KMS-11 (cell line): Measurements from ENCODE around the gene EDDM13.
"Not testable (repeated sequence)": the region's sequence is repeated elsewhere in the genome, so short reads cannot be mapped to it uniquely, and the experiment has no call there.

Source experiments
- H2AFZ ChIP-seq: fragments of 200-600 bp; sonication (generic); 2 replicates; pipeline ENCODE4 v1.6.1; 2016; ENCODE audit warnings: antibody characterized with exemption, mixed run types, low read depth
- H3K27ac ChIP-seq: fragments of 200-600 bp; sonication (generic); 2 replicates; pipeline ENCODE4 v1.6.1; 2016; ENCODE audit warnings: mild to moderate bottlenecking, mixed run types
- H3K27me3 ChIP-seq: fragments of 200-600 bp; sonication (generic); 2 replicates; pipeline ENCODE4 v1.6.1; 2017; ENCODE audit warnings: mild to moderate bottlenecking, low read depth, mixed run types, moderate library complexity; ENCODE audit not compliant: insufficient read depth
- H3K36me3 ChIP-seq: fragments of 200-600 bp; sonication (generic); 2 replicates; pipeline ENCODE4 v1.6.1; 2017; ENCODE audit warnings: mild to moderate bottlenecking, mixed run types; ENCODE audit not compliant: insufficient read depth
- H3K4me1 ChIP-seq: fragments of 200-600 bp; sonication (generic); 2 replicates; pipeline ENCODE4 v1.6.1; 2016; ENCODE audit warnings: mild to moderate bottlenecking, low read depth, mixed run types; ENCODE audit not compliant: poor library complexity, severe bottlenecking
- H3K4me2 ChIP-seq: fragments of 200-600 bp; sonication (generic); 2 replicates; pipeline ENCODE4 v1.7.0; 2016; ENCODE audit warnings: mild to moderate bottlenecking, mixed run types
- H3K4me3 ChIP-seq: fragments of 200-600 bp; sonication (generic); IDR thresholded peaks from 2 replicates; pipeline ENCODE4 v1.6.1; 2017; ENCODE audit warnings: low read depth, low read length, mixed read lengths; ENCODE audit not compliant: insufficient read depth
- H3K79me2 ChIP-seq: fragments of 200-600 bp; sonication (generic); 2 replicates; pipeline ENCODE4 v1.6.1; 2016; ENCODE audit warnings: low read depth, mixed run types; ENCODE audit not compliant: insufficient read depth
- H3K9ac ChIP-seq: fragments of 200-600 bp; sonication (generic); 2 replicates; pipeline ENCODE4 v1.6.1; 2016; ENCODE audit warnings: mild to moderate bottlenecking, mixed run types
- H4K20me1 ChIP-seq: fragments of 200-600 bp; sonication (generic); 2 replicates; pipeline ENCODE4 v1.6.1; 2016; ENCODE audit warnings: mild to moderate bottlenecking, mixed run types; ENCODE audit not compliant: insufficient read depth
- TF ChIP-seq, protein P1 (sequence below): fragments of 200-600 bp; sonication (generic); conservative IDR thresholded peaks from 2 replicates; pipeline ENCODE4 v1.6.1; 2017; ENCODE audit warnings: low read depth, mild to moderate bottlenecking, antibody characterized with exemption, low read length, moderate library complexity, mixed read lengths

The EDDM13 gene

DNA sequence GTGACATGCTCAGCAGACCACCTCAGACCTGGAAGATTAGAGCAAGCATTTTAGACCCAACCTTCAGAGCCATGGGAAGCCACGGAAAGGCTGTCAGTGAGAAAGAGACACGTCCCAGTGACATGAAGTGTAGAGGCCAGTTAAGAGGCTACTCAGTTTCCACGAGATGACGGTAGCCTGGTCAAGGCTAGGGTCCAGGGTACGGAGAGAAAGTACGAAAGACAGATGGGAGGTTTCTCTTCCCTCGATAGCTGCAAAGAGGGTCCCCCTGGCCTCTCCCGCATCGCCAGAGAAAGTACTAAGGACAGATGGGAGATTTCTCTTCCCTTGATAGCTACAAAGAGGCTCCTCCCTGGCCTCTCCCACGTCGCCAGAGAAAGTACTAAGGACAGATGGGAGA is 33.5 kb downstream of the EDDM13 start:
- Histone ChIP-seq H3K4me2 (no peak overlapping the region), H3K27me3 (no peaks in the 10 kb centered on the region), H4K20me1 (no peaks in the 10 kb centered on the region), H3K4me3 (no peak overlapping the region), H3K9ac (no peak overlapping the region), H3K4me1 (no peaks in the 10 kb centered on the region), H3K27ac (no peak overlapping the region), H3K79me2 (no peaks in the 10 kb centered on the region), H3K36me3 (no peaks in the 10 kb centered on the region), H2AFZ (no peak overlapping the region)
- TF ChIP-seq, protein P1, sequence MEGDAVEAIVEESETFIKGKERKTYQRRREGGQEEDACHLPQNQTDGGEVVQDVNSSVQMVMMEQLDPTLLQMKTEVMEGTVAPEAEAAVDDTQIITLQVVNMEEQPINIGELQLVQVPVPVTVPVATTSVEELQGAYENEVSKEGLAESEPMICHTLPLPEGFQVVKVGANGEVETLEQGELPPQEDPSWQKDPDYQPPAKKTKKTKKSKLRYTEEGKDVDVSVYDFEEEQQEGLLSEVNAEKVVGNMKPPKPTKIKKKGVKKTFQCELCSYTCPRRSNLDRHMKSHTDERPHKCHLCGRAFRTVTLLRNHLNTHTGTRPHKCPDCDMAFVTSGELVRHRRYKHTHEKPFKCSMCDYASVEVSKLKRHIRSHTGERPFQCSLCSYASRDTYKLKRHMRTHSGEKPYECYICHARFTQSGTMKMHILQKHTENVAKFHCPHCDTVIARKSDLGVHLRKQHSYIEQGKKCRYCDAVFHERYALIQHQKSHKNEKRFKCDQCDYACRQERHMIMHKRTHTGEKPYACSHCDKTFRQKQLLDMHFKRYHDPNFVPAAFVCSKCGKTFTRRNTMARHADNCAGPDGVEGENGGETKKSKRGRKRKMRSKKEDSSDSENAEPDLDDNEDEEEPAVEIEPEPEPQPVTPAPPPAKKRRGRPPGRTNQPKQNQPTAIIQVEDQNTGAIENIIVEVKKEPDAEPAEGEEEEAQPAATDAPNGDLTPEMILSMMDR: no peak

DNA sequence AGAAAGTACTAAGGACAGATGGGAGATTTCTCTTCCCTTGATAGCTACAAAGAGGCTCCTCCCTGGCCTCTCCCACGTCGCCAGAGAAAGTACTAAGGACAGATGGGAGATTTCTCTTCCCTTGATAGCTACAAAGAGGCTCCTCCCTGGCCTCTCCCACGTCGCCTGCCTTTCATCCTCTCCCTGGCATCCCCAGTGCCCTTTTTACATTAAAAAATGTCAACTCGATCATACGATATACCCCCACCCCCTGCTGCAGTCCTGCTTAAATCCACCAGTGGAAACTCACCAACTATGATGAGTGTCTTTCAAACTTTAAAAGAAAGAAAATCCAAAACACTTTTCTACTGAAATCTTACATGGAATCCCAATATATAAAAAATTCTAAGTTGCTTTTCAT is 34.5 kb downstream of the EDDM13 start:
- H3K36me3 ChIP-seq, H3K27ac ChIP-seq, H3K27me3 ChIP-seq, H3K4me2 ChIP-seq, H3K79me2 ChIP-seq, H3K4me3 ChIP-seq, H3K4me1 ChIP-seq, H3K9ac ChIP-seq, H2AFZ ChIP-seq, H4K20me1 ChIP-seq: not testable (repeated sequence)

DNA sequence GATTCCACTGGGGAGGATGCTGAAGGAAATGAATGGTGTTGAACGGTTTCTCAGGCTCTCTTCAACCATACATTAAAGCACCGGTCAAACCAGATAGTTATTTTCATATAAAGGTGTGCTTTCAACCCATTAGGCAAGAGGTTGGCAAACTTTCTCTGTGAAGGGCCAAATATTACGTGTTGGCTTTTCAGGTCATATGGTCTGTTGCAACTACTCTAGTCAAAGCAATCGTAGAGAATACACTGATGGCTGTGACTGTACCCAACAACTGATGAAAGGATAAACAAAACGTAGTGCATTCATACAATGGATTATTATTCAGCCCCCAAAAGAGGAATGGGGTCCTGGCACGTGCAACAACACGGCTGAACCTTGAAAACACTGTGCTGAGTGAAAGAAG is 36.2 kb downstream of the EDDM13 start:
- Histone ChIP-seq H4K20me1 (no peaks in the 10 kb centered on the region), H3K4me2 (no peak overlapping the region), H3K27ac (no peak overlapping the region), H3K4me1 (peaks cover 5% of the 10 kb centered on the region), H2AFZ (no peak overlapping the region), H3K27me3 (no peaks in the 10 kb centered on the region), H3K9ac (no peak overlapping the region), H3K36me3 (no peaks in the 10 kb centered on the region), H3K4me3 (no peak overlapping the region), H3K79me2 (no peaks in the 10 kb centered on the region)
- TF ChIP-seq, protein P1: no peak

DNA sequence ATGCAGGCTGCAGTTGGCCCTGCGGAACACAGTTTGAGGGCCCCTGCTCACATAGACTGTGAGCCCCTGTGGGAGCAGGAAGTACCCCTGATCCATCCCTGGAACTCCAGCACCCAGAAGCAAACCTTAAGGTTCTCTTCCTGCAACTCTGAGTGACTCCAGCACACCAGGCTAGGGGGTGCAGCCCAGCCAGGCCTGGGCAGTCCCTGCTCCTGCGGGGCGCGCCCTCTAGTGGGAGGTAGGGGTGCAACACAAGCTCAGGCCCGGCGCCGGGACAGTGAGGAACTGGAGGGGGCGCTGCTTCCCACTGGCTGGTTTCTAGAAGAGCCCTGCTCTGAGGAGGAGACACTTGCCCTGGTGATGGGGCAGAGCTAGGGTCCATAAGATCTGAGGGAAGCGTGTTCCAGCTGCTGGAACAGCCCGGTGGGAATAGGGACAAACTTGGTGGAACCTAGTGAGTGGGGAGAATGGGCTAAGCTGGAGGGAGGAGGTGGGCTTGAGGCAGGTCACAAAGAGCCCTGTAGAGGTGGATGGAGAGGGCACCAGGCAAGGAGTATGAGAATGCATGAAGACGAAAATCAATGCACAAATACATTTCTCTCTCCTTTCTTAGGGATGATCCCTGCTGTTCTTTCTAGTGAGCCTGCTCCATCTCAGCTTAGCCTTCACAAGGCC is 37.1 kb downstream of the EDDM13 start:
- Histone ChIP-seq H3K4me1 (peaks cover 6% of the 10 kb centered on the region), H3K27me3 (no peaks in the 10 kb centered on the region), H3K4me2 (no peak overlapping the region), H3K4me3 (no peak overlapping the region), H3K36me3 (no peaks in the 10 kb centered on the region), H2AFZ (no peak overlapping the region), H4K20me1 (no peaks in the 10 kb centered on the region), H3K79me2 (no peaks in the 10 kb centered on the region), H3K9ac (no peak overlapping the region), H3K27ac (no peak overlapping the region)
- TF ChIP-seq, protein P1: peak; percentile 80

DNA sequence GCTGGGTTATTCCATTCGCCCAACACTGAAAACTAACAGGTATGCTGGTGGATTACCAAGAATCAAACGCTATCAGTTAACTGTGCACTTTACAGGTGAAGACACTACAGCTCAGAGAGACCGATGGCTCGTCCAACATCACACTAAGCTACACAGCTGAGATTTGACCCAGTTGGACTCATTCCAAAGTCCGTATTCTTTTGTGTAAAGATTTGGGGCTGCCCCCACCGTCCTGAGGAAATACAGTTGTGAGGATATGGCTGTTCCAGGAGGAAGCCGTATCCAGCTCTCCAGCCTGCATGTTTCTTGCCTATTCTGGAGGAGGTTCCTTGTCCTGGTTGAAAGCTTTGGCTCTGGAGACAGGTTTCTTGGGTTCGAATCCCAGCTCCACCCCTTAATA is 37.9 kb downstream of the EDDM13 start:
- Histone ChIP-seq H3K36me3 (no peaks in the 10 kb centered on the region), H3K4me3 (no peak overlapping the region), H4K20me1 (no peaks in the 10 kb centered on the region), H3K9ac (no peak overlapping the region), H3K4me1 (peaks cover 7% of the 10 kb centered on the region), H2AFZ (no peak overlapping the region), H3K4me2 (no peak overlapping the region), H3K27me3 (no peaks in the 10 kb centered on the region), H3K79me2 (no peaks in the 10 kb centered on the region), H3K27ac (no peak overlapping the region)
- TF ChIP-seq, protein P1: no peak
